NCI-H82 treated with DMSO at 0.1 percent for 48 hours (cell line): ENCODE measurements around the gene ICAM1.
"Not testable (repeated sequence)": the region's sequence is repeated elsewhere in the genome, so short reads cannot be mapped to it uniquely, and the experiment has no call there.

Source experiments
- DNase-seq: peaks from one replicate; lab custom pipeline; 2025; ENCODE audit not compliant: unreplicated experiment; lab: John Stamatoyannopoulos, UW

The ICAM1 gene

GRCh38 chr19:10274589-10274988, 3.7 kb downstream of the ICAM1 start:
- DNase-seq: no peak

GRCh38 chr19:10277795-10278589, 7.1 kb downstream of the ICAM1 start:
- no peak for DNase-seq

GRCh38 chr19:10278935-10279334, 8.0 kb downstream of the ICAM1 start:
- DNase-seq: no peak

- DNase-seq: no peak
These were observed 9.0 kb downstream of the ICAM1 start for GRCh38 chr19:10279737-10280442.

GRCh38 chr19:10282043-10282442, 11.1 kb downstream of the ICAM1 start:
- not testable (repeated sequence) for DNase-seq

GRCh38 chr19:10283301-10284064, 12.6 kb downstream of the ICAM1 start:
- DNase-seq: no peak

- DNase-seq: no peak
These were observed 13.4 kb downstream of the ICAM1 start for GRCh38 chr19:10284065-10284959.

- no peak for DNase-seq
These were observed 14.0 kb downstream of the ICAM1 start for GRCh38 chr19:10284960-10285278.

GRCh38 chr19:10285393-10285792, 14.5 kb downstream of the ICAM1 start:
- DNase-seq: no peak

- no peak for DNase-seq
These were observed 16.1 kb downstream of the ICAM1 start, which contains the start of gene ICAM4 for GRCh38 chr19:10286803-10287737. ICAM4 (plus strand) TSS chr19:10286955; CDS start chr19:10287013, 58 bp downstream.

- peak; percentile 61 for DNase-seq
These were observed 17.8 kb downstream of the ICAM1 start for GRCh38 chr19:10288662-10289166.

- peak; percentile 47 for DNase-seq
These were observed 18.4 kb downstream of the ICAM1 start for GRCh38 chr19:10289167-10289835.

GRCh38 chr19:10289836-10290356, 19.0 kb downstream of the ICAM1 start, which contains the start of gene ICAM5:
ICAM5 (plus strand) TSS chr19:10289952; CDS start chr19:10290044, 92 bp downstream.
- DNase-seq: no peak

GRCh38 chr19:10290357-10290875, 19.5 kb downstream of the ICAM1 start:
- DNase-seq: no peak

GRCh38 chr19:10290876-10291553, 20.1 kb downstream of the ICAM1 start:
- no peak for DNase-seq

GRCh38 chr19:10291554-10292205, 20.8 kb downstream of the ICAM1 start:
- DNase-seq: no peak

- DNase-seq: peak; percentile 95
These were observed 21.4 kb downstream of the ICAM1 start for GRCh38 chr19:10292206-10292788.
